B cell (primary cell): Measurements from ENCODE around the gene SLC8A3. TPM values are rescaled to one million over a fixed set of nuclear protein-coding genes. Genes with fewer than 3 reads are reported as not detected.

Experiments
- ATAC-seq: fragments of 200-7000 bp; cut with Tn5 transposase; one replicate; pipeline ENCODE4 v1.10.0; 2021; ENCODE audit warnings: low read depth, mild to moderate bottlenecking, moderate number of reproducible peaks, moderate library complexity
- CTCF ChIA-PET: fragments of 350-600 bp; sonication (Branson Sonifier 250); formaldehyde crosslinking; loops from one replicate; lab custom pipeline; 2021; ENCODE audit warnings: antibody characterized with exemption, inconsistent platforms; lab: Charles Lee
- POLR2A ChIA-PET: fragments of 350-600 bp; sonication (Branson Sonifier 250); formaldehyde crosslinking; loops from one replicate; lab custom pipeline; 2021; ENCODE audit warnings: antibody characterized with exemption; lab: Charles Lee
- DNase-seq: peaks from one replicate; pipeline ENCODE4 v3.0.0; 2013
- H2AFZ ChIP-seq: 2 replicates; pipeline ENCODE4 v1.6.1; 2012; ENCODE audit warnings: mild to moderate bottlenecking, low read depth, low read length; ENCODE audit not compliant: insufficient read depth, poor library complexity, severe bottlenecking
- H3K27ac ChIP-seq, 2 donors: 1 replicate in 1 of 2; 2 replicates in 1 of 2; pipeline ENCODE4 v1.5.1; 2012 to 2013; ENCODE audit warnings: low read length in 2 of 2, mild to moderate bottlenecking in 2 of 2, moderate library complexity in 1 of 2
- H3K27me3 ChIP-seq, 4 experiments: fragments of 200-600 bp in 1 of 4; sonication (generic) in 1 of 4; replicated peaks in 1 of 4; 1 replicate in 2 of 4; 2 replicates in 2 of 4; pipeline versions ENCODE4 v1.6.1 to v1.7.0; 2013 to 2016; ENCODE audit warnings: low read length in 3 of 4, mild to moderate bottlenecking in 2 of 4, mixed read lengths in 1 of 4, moderate library complexity in 1 of 4; ENCODE audit not compliant: insufficient read depth in 4 of 4, control insufficient read depth in 3 of 4; ENCODE audit errors: control extremely low read depth in 1 of 4
- H3K36me3 ChIP-seq, 2 experiments: replicated peaks in 1 of 2; 1 replicate in 1 of 2; 2 replicates in 1 of 2; pipeline versions ENCODE4 v1.6.1 to v1.7.1; 2013; ENCODE audit warnings: low read length in 1 of 2; ENCODE audit not compliant: insufficient read depth in 2 of 2, control insufficient read depth in 1 of 2; ENCODE audit errors: control extremely low read depth in 1 of 2, extremely low read depth in 1 of 2
- H3K4me1 ChIP-seq, 2 donors: fragments of 200-600 bp in 1 of 2; sonication (generic) in 1 of 2; 1 replicate in 1 of 2; 2 replicates in 1 of 2; pipeline versions ENCODE4 v1.5.1 to v1.6.1; 2013 to 2017; ENCODE audit warnings: low read length in 2 of 2; ENCODE audit not compliant: control insufficient read depth in 2 of 2, insufficient read depth in 2 of 2
- H3K4me2 ChIP-seq: replicated peaks from 2 replicates; pipeline ENCODE3; 2012; ENCODE audit warnings: mild to moderate bottlenecking, low read depth, low read length; ENCODE audit not compliant: poor library complexity, severe bottlenecking
- H3K4me3 ChIP-seq, 5 experiments: fragments of 200-600 bp in 1 of 5; sonication (generic) in 1 of 5; 1 replicate in 3 of 5; 2 replicates in 2 of 5; pipeline versions ENCODE4 v1.5.1 to v1.7.0; 2011 to 2016; ENCODE audit warnings: low read length in 4 of 5, mild to moderate bottlenecking in 4 of 5, low read depth in 2 of 5, control low read depth in 1 of 5, moderate library complexity in 1 of 5; ENCODE audit not compliant: insufficient read depth in 1 of 5; ENCODE audit errors: control extremely low read depth in 1 of 5, extremely low read depth in 1 of 5
- H3K79me2 ChIP-seq: fragments of 200-600 bp; sonication (generic); one replicate; pipeline ENCODE4 v1.6.0; 2016; ENCODE audit warnings: low read length; ENCODE audit not compliant: control insufficient read depth, insufficient read depth
- H3K9ac ChIP-seq: fragments of 200-600 bp; sonication (generic); 2 replicates; pipeline ENCODE4 v1.6.1; 2017; ENCODE audit warnings: mild to moderate bottlenecking, low read length, moderate library complexity
- H3K9me3 ChIP-seq, 3 donors: one replicate each; pipeline versions ENCODE4 v1.6.1 to v1.7.1; 2013; ENCODE audit warnings: low read length in 2 of 3; ENCODE audit not compliant: control insufficient read depth in 2 of 3, insufficient read depth in 1 of 3; ENCODE audit errors: control extremely low read depth in 1 of 3
- H4K20me1 ChIP-seq: 2 replicates; pipeline ENCODE4 v1.6.0; 2012; ENCODE audit warnings: mild to moderate bottlenecking, low read length; ENCODE audit not compliant: insufficient read depth, control insufficient read depth, poor library complexity, severe bottlenecking
- H3K27ac Mint-ChIP-seq: one replicate; pipeline ENCODE4 v1.8.0; 2021; ENCODE audit warnings: mixed read lengths
- H3K27me3 Mint-ChIP-seq: one replicate; pipeline ENCODE4 v1.8.0; 2021; ENCODE audit warnings: mixed read lengths
- H3K4me1 Mint-ChIP-seq: one replicate; pipeline ENCODE4 v1.8.0; 2021; ENCODE audit warnings: mixed read lengths
- H3K4me3 Mint-ChIP-seq: one replicate; pipeline ENCODE4 v1.8.0; 2021; ENCODE audit warnings: mixed read lengths
- H3K9me3 Mint-ChIP-seq: one replicate; pipeline ENCODE4 v1.8.0; 2022; ENCODE audit warnings: mixed read lengths; ENCODE audit not compliant: insufficient read depth
- CTCF ChIP-seq: fragments of 200-600 bp; IDR thresholded peaks from one replicate; pipeline ENCODE4 v1.8.0; 2022; ENCODE audit warnings: antibody characterized with exemption, mild to moderate bottlenecking
- EZH2 ChIP-seq: IDR thresholded peaks from 2 replicates; pipeline ENCODE4 v1.6.1; 2012; ENCODE audit warnings: borderline replicate concordance, low read depth, mild to moderate bottlenecking, moderate library complexity, low read length; ENCODE audit not compliant: insufficient read depth, poor library complexity, severe bottlenecking
- WGBS: methylation state at CpG from one replicate; pipeline ENCODE4 v1.1.5; 2013; ENCODE audit warnings: missing lambda C conversion rate; ENCODE audit not compliant: insufficient coverage; 5-methylcytosine and 5-hydroxymethylcytosine counted together
- intact Hi-C: fragments of 100-400 bp; cut with micrococcal nuclease; formaldehyde crosslinking; loops from one replicate; pipeline ENCODE4 v1.10.0; 2022
- polyA plus RNA-seq: library from polyadenylated mRNA; depleted of rRNA; stranded (reverse); fragments of >200 nt; gene quantifications from 2 replicates; pipeline ENCODE4 v1.2.3, GENCODE V29; 2012
- total RNA-seq, 2 donors: library from RNA; stranded (reverse); fragments of 120-200 nt in 1 of 2; gene quantifications; 1 replicate in 1 of 2; 2 replicates in 1 of 2; pipeline versions ENCODE4 v1.2.3 to v1.2.4, GENCODE V29; 2013 to 2022

The SLC8A3 gene
- total and polyA plus RNA-seq, 2 donors (not counting 1 experiment from before 2014, with no cell fraction given): 0.07 to 0.09 TPM

- Histone ChIP-seq H3K27me3 (peaks cover 0 to 6% (median 0%) of the 10 kb centered on the region in 4 experiments), H3K4me2 (no peak overlapping the region), H3K4me1 (no peaks in the 10 kb centered on the region), H3K79me2 (no peaks in the 10 kb centered on the region), H3K27ac (no peak overlapping the region), H3K4me3 (no peak overlapping the region), H4K20me1 (no peaks in the 10 kb centered on the region), H3K36me3 (no peaks in the 10 kb centered on the region), H3K9ac (no peak overlapping the region), H2AFZ (no peak overlapping the region), H3K9me3 (no peaks in the 10 kb centered on the region)
- DNase-seq: no peak
- Mint-ChIP-seq H3K27me3 (peaks cover 6% of the 10 kb centered on the region), H3K9me3 (no peaks in the 10 kb centered on the region), H3K4me3 (no peak overlapping the region), H3K4me1 (no peaks in the 10 kb centered on the region), H3K27ac (no peak overlapping the region)
- 93% methylated on average over 8 of the region's 8 CpGs for WGBS
- ChIA-PET POLR2A (no interaction called here), CTCF (no interaction called here)
- intact Hi-C loops: no loop called here
- ATAC-seq: no peak
- TF ChIP-seq EZH2 (no peak), CTCF (no peak)
Measured at GRCh38 chr14:70033116-70033515, 155.6 kb downstream of the SLC8A3 start.

GRCh38 chr14:70032447-70032846 lies 156.3 kb downstream of the SLC8A3 start:
- ATAC-seq (no peak), DNase-seq (no peak)
- no peaks in the 10 kb centered on the region for H3K36me3 ChIP-seq
- no peaks in the 10 kb centered on the region for H3K9me3 ChIP-seq
- Mint-ChIP-seq H3K27me3 (peaks cover 6% of the 10 kb centered on the region), H3K4me1 (no peaks in the 10 kb centered on the region), H3K4me3 (no peak overlapping the region), H3K27ac (no peak overlapping the region), H3K9me3 (no peaks in the 10 kb centered on the region)
- no peak overlapping the region for H2AFZ ChIP-seq
- no peak overlapping the region for H3K4me2 ChIP-seq
- POLR2A ChIA-PET: no interaction called here
- peaks cover 0 to 6% (median 0%) of the 10 kb centered on the region in 4 experiments for H3K27me3 ChIP-seq
- CTCF ChIA-PET: no interaction called here
- WGBS: 86% methylated on average over 2 of the region's 3 CpGs
- H3K9ac ChIP-seq: no peak overlapping the region
- H3K27ac ChIP-seq: no peak overlapping the region
- no peaks in the 10 kb centered on the region for H3K79me2 ChIP-seq
- TF ChIP-seq EZH2 (no peak), CTCF (no peak)
- H3K4me3 ChIP-seq: no peak overlapping the region
- no peaks in the 10 kb centered on the region for H3K4me1 ChIP-seq
- intact Hi-C loops: no loop called here
- no peaks in the 10 kb centered on the region for H4K20me1 ChIP-seq
